ENCODE data around the gene YES1.

Gene YES1

DNA sequence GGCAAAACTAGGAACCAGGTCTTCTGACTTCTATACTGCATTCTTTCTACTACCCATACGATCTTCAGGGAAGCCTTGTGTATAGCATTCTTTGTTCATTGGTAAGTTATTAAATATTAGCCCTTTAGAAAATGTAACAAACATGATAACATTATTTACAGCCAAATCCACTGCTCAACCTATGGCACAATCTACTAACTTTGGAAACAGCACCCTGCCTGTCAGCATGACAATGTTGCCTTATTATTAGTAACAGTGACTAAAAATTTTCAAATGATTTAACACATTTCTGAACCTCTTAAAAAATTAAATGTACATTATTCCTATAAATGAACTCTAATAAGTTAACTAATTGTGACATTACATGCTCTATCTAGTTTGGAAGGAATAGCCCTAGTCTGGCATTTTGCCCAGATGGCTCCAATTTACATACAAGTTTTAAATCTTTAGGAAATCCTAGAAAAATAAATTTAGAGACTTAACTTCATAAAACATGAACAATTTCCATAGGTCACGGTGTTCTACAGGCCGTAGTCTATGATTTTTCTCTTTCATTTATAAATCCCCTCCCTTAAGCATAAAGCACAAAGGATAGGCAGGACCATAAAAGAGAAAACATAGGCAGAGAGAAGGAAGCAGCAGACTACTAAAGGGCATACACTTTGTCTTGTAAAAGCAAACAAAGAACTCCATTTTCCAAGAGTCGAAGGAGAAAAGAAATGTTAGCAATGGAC lies 33.7 kb downstream of the YES1 start:
- TF ChIP-seq GATA3 (IDR thresholded peaks at IDR 0.05; ENCODE audit: low read depth, low read length) (no peak), GATA2 (IDR thresholded peaks at IDR 0.05; ENCODE audit: low read depth, low read length) (no peak)

DNA sequence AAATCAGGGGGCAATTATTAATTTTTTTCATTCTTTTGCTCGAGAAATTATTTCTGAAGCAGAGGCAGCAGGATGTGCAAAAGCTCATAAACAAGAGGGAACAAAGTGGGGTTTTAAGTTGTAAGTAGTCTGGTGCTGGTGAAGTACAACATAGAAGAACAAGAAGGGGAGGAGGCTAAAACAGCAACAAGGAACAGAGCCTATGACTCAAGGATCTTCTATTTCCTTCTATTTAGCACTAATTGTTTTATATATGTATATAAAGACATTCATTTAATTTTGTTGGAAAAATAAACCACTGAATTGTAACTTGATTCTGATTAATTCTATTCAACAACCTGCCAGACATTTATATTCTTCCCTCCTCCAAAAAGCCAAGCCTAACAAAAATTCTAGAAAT lies 35.0 kb downstream of the YES1 start:
- TF ChIP-seq GATA2 (IDR thresholded peaks at IDR 0.05; ENCODE audit: low read depth, low read length) = no peak
- TF ChIP-seq GATA3 (IDR thresholded peaks at IDR 0.05; ENCODE audit: low read depth, low read length) = no peak

DNA sequence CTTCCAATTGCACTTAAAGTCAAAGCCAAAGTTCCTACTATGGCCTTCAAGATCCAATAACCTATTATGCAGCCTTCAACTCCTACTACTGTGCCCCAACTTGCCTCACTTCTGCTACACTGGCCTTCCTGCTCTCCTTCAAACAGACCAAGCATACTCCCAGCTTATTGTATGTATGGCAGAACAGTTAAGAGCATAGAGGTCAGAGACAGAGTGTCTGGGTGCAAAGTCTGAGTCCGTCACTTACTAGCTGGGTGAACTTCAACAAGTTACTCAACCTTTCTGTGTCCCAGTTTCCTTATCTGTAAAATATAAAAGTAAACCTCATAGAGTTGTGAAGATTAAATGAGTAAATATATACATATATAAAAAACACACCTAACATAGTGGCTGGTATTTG lies 37.2 kb downstream of the YES1 start:
- TF ChIP-seq GATA3 (IDR thresholded peaks at IDR 0.05; ENCODE audit: low read depth, low read length) = no peak
- no peak for TF ChIP-seq GATA2 (IDR thresholded peaks at IDR 0.05; ENCODE audit: low read depth, low read length)

DNA sequence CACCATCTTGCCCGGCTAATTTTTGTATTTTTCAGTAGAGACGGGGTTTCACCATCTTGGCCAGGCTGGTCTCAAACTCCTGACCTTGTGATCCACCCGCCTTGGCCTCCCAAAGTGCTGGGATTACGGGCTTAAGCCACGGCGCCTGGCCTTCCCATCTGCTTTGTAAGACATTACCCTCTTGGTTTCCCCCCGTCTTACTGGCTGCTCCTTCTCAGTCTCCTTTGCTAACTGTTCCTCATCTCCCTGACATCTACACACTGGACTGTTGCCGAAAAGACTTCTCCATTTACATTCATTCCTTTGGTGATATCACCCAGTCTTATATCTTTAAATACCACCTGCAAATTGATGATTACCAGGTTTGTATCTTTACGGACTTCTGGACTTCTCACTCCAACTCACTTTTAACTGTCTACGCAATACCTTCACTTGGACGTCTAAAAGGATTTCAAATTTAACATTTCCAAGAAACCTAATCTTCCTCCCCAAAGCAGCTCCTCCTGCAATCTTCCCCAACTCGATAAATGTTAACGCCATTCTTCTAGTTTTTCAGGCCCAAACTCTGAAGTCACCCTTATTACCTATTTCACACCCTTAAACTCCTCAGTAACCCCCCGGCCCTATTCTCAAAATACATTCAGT lies 37.9 kb downstream of the YES1 start:
- TF ChIP-seq GATA3 (IDR thresholded peaks at IDR 0.05; ENCODE audit: low read depth, low read length) (no peak), GATA2 (IDR thresholded peaks at IDR 0.05; ENCODE audit: low read depth, low read length) (no peak)

DNA sequence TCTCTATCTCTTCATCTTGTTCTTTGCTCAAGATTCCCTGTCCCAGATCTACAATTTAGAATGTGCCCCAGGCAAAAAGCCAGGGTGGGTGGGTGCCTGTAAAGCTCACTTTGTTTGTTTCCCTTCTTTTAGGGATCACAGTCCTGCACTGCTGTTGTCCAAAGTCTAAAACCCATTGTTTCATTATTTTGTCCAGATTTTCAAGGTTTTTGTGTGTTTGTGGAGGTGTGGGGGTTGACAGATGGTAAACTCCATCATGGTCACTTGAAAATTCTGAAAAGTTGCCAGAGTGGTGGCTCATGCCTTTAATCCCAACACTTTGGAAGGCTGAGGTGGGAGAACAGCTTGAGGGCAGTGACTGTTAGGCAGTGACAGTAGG lies 41.5 kb downstream of the YES1 start:
- TF ChIP-seq GATA2 (IDR thresholded peaks at IDR 0.05; ENCODE audit: low read depth, low read length) = no peak
- no peak for TF ChIP-seq GATA3 (IDR thresholded peaks at IDR 0.05; ENCODE audit: low read depth, low read length)

DNA sequence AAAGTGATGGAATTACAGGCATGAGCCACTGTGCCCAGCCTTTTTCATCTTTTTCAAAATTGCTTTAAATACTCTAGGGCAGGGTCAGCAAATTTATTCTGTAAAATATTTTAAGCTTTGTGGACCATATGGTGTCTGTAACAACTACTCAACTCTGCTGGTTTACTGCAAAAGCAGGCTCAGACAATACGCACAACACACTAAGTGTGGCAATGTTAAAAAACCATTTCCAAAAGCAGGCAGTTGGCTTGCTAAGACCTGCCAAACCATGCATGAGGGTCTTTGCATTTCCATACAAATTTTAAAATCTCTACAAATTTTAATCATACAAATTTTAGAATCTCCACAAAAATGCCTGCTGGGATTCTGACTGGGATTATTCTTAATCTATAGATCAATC lies 44.1 kb downstream of the YES1 start:
- TF ChIP-seq GATA3 (IDR thresholded peaks at IDR 0.05; ENCODE audit: low read depth, low read length) (no peak), GATA2 (IDR thresholded peaks at IDR 0.05; ENCODE audit: low read depth, low read length) (no peak)

DNA sequence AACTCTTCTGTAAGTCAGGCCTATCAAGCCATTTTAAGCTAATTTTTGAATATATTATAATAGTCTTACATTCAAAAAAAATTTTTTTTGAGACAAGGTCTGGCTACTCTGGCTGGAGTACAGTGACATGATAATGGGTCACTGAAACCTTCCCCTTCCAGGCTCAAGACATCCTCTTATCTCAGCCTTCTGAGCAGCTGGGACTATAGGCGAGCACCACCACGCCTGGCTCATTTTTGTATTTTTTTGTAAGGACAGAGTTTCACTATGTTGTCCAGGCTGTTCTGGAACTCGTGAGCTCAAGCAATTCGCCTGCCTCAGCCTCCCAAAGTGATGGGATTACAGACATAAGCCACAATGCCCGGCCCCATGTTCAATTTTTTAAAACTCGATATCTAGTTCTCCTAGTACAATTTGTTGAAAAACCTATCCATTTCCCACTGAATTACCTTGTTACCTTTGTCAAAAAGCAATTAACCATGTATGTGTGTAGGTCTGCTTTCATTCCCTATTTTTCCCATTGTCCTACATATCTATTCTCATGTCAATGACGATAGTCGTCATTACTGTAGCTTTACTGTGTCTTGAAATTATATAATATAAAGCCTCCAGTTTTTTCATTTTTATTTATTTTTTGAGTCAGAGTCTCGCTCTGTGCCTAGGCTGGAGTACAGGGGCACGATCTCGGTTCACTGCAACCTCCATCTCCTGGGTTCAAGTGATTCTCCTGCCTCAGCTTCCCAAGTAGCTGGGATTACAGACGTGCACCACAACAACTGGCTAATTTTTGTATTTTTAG lies 44.8 kb downstream of the YES1 start:
- TF ChIP-seq GATA2 (IDR thresholded peaks at IDR 0.05; ENCODE audit: low read depth, low read length) = no peak
- no peak for TF ChIP-seq GATA3 (IDR thresholded peaks at IDR 0.05; ENCODE audit: low read depth, low read length)

DNA sequence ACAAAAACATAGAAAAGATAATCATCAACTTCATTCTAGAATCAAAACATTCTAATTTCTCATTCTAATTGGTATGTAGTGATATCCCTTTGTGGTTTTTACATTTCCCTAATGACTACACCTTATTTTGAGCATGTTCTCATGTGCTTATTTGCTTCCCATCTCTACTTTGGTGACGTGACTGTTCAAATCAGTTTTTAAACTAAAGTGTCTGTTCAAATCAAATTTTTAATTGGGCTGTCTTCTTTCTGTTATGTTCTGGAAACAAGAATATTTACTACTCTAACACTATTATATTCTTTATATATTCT lies 45.5 kb downstream of the YES1 start:
- no peak for TF ChIP-seq GATA2 (IDR thresholded peaks at IDR 0.05; ENCODE audit: low read depth, low read length)
- no peak for TF ChIP-seq GATA3 (IDR thresholded peaks at IDR 0.05; ENCODE audit: low read depth, low read length)

DNA sequence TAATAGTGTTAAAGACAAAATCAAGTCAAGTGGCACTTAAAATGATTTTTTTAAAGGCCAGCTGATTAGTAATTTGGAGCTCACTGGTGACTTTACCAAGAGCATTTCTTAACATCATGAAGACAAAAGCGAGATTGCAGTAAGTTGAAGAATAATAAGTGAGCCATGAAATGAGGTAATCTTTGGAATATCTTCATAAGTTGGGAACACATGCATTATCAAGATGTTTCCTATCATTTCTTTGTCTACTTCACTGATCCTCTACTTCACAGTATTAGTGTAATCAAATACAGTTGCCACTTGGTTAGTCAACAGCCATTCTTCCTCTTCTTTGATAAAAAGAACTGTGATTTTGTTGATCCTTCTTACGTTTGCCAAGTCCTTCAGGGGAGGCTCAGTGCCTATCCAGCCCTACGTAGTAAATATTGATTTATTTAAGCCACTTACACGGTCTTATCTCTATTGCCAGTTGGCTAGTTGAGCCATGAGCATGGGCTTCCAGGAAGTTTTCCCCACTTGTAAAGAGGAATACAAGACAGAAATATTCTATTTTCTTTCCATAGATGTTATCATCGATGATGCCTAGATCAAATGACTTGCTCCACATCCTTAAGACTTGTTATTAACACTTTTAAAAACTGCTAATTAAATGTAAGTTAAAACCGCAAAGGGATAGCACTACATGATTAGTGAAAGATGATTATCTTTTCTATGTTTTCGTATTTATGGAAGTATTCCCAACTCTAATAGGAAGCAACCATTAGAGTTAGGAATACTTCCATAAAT lies 46.1 kb downstream of the YES1 start:
- TF ChIP-seq GATA2 (IDR thresholded peaks at IDR 0.05; ENCODE audit: low read depth, low read length) (no peak), GATA3 (IDR thresholded peaks at IDR 0.05; ENCODE audit: low read depth, low read length) (no peak)

DNA sequence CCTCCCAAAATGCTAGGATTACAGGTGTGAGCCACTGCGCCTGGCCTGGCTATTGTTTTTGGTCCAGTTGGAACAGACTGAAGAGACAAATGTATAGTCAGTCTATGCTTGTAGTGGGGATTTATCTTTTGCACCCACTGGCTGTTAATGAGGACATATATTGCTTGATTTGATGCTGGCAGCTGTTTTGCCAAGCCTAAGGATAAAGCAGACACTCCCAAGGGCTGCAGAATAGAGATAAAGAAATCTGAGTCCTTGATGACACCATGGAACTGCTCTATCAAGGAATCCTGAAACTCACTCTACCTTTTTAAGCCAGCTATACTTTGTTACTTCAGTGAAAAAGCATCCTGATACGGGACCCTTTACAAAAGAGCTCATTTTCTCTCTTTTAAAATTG lies 56.5 kb downstream of the YES1 start:
- no peak for TF ChIP-seq GATA2 (IDR thresholded peaks at IDR 0.05; ENCODE audit: low read depth, low read length)
- no peak for TF ChIP-seq GATA3 (IDR thresholded peaks at IDR 0.05; ENCODE audit: low read depth, low read length)

DNA sequence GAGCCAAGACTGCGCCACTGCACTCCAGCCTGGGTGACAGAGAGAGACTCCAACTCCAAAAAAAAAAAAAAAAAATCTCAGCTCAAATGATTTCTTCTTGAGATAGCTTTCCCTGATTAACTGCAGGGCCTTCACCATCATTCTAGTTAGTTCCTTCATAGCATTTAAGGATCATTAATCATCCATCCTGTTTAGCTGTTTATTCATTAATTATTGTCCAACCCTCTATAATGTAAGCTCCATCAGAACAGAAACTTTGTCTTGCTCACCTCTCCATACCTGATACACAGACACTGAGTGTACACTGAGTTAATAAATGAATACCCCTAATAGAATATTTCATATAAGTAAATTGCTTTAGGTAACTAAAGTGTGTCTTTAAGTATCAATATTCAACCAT lies 57.4 kb downstream of the YES1 start:
- no peak for TF ChIP-seq GATA3 (IDR thresholded peaks at IDR 0.05; ENCODE audit: low read depth, low read length)
- TF ChIP-seq GATA2 (IDR thresholded peaks at IDR 0.05; ENCODE audit: low read depth, low read length) = no peak

DNA sequence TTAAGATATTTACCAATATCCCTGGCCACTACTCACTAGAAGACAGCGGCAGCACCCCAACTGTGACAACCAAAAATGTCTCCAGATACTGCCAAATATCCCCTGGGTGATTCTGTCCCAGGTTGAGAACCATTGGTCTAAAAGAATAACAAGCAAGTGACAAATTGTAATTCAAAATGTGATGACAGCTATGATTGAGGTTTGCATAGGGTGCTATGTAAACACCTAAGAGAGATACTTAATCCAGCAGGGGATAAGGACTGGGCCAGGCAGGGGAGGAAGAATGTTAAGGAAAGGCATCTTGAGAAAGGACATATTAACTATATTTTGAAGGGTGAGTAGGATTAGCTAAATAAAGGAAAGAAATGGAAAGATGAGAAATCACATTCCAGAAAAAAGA lies 61.6 kb downstream of the YES1 start:
- TF ChIP-seq GATA2 (IDR thresholded peaks at IDR 0.05; ENCODE audit: low read depth, low read length) = no peak

DNA sequence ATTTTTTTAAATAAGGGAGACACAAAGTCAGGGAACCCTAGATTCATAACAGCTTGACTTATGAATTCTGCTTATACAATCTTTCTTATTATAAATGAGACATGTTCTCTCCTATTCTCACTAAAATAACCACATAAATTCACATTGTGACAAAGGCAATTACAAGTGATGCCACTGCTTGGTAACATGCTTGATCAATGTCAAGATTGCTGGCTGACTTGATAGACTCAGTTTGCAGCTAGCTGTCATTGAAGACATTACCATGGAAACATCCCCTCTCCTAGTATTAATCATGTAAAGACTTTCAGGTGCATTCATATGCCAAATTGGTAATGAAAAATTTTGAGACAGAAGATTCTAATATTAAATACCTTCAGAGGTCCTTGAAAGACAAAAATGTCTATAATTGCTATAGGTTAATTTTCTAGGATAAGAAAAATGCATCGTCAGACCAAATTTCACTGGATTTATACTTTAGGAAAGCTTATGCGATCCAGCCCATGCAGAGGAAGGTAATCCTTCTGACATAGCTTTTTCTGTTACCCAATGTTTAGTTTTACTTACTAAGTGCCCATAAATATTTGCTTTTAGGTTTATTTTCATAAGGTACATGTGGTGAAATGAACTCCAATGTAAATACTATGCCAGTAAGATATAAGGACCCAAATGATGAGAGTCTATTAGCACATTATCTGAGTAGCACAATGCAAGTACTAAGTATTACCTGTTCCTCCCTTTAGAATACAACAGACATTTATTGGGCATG lies 67.0 kb downstream of the YES1 start:
- no peak for TF ChIP-seq GATA3 (IDR thresholded peaks at IDR 0.05; ENCODE audit: low read depth, low read length)
- TF ChIP-seq GATA2 (IDR thresholded peaks at IDR 0.05; ENCODE audit: low read depth, low read length) = no peak

All from SH-SY5Y (cell line).